Activated CD4-positive, alpha-beta T cell treated with anti-CD3 and anti-CD28 coated beads for 36 hours (primary cell): ENCODE results near the gene STRA8. TPM values are rescaled to one million over a fixed set of nuclear protein-coding genes. Genes with fewer than 3 reads are reported as not detected.

ENCODE experiments used
- ATAC-seq: fragments of 200-7000 bp; cut with Tn5 transposase; one replicate; pipeline ENCODE4 v1.10.0; 2021; ENCODE audit warnings: mild to moderate bottlenecking, moderate library complexity
- CTCF ChIA-PET: fragments of 350-600 bp; sonication (Branson Sonifier 250); formaldehyde crosslinking; loops from one replicate; lab custom pipeline; 2021; ENCODE audit warnings: antibody characterized with exemption; lab: Charles Lee
- POLR2A ChIA-PET: fragments of 350-600 bp; sonication (Branson Sonifier 250); formaldehyde crosslinking; loops from one replicate; lab custom pipeline; 2021; ENCODE audit warnings: antibody characterized with exemption, inconsistent platforms; lab: Charles Lee
- DNase-seq: peaks from one replicate; pipeline ENCODE4 v3.0.0-alpha.2; 2020
- H3K27ac Mint-ChIP-seq: one replicate; pipeline ENCODE4 v1.8.0; 2021; ENCODE audit warnings: mixed read lengths
- H3K27me3 Mint-ChIP-seq: one replicate; pipeline ENCODE4 v1.8.0; 2021; ENCODE audit warnings: mixed read lengths
- H3K36me3 Mint-ChIP-seq: one replicate; pipeline ENCODE4 v1.8.0; 2021; ENCODE audit warnings: low read depth, mixed read lengths
- H3K4me1 Mint-ChIP-seq: one replicate; pipeline ENCODE4 v1.8.0; 2021; ENCODE audit warnings: mixed read lengths
- H3K4me3 Mint-ChIP-seq: one replicate; pipeline ENCODE4 v1.8.0; 2021; ENCODE audit warnings: mild to moderate bottlenecking, moderate library complexity, mixed read lengths
- H3K9me3 Mint-ChIP-seq: one replicate; pipeline ENCODE4 v1.8.0; 2021; ENCODE audit warnings: low read depth, mixed read lengths
- intact Hi-C, 2 experiments: fragments of 100-400 bp; cut with DNase I in 1 of 2; cut with micrococcal nuclease in 1 of 2; formaldehyde crosslinking; loops; one replicate each; pipeline versions ENCODE4 v1.14.2 to v1.15.1; 2022 to 2024; cut with DNase I, micrococcal nuclease
- microRNA-seq: library from miRNA; unstranded; fragments of <30 nt; microRNA quantifications from one replicate; pipeline ENCODE4 v1.2.0, GENCODE V29; 2021; ENCODE audit warnings: borderline replicate concordance
- total RNA-seq, 2 experiments: library from RNA; stranded (reverse); gene quantifications; one replicate each; pipeline ENCODE4 v1.2.3, GENCODE V29; 2021

Gene STRA8
- total RNA-seq, 2 experiments from 2014 or later: not detected

DNA sequence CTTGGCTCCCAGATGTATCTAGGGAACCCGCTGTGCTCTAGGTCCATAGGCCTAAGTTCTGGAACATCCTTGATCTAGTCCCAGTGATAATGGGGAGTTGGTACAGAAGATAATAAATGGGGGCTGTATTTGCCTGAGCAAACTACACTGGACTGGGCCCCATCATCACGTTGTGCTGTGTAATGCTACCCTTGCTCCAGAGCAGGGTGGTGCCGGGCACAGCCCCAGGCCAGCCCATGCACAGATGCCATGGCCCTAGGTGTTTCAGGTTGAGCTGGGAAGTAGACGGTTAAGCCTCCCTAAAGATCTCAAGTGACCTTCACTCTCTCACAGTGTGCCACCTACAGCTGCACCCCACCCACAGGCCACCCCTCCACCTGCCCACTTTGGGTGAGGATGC lies 53.2 kb downstream of the STRA8 start:
- Mint-ChIP-seq H3K9me3 (no peaks in the 10 kb centered on the region), H3K27ac (no peak overlapping the region), H3K36me3 (no peaks in the 10 kb centered on the region), H3K4me3 (no peak overlapping the region), H3K4me1 (peaks cover 14% of the 10 kb centered on the region), H3K27me3 (no peaks in the 10 kb centered on the region)
- no peak for ATAC-seq
- no peak for DNase-seq
- CTCF ChIA-PET: interaction anchor here (1.1 to 1.5 kb wide), 2 partner anchors 11 to 13 kb away, joined by 4 to 5 read pairs; no protein-coding TSS in a partner anchor
- POLR2A ChIA-PET: no interaction called here
- intact Hi-C loops: no loop called here

DNA sequence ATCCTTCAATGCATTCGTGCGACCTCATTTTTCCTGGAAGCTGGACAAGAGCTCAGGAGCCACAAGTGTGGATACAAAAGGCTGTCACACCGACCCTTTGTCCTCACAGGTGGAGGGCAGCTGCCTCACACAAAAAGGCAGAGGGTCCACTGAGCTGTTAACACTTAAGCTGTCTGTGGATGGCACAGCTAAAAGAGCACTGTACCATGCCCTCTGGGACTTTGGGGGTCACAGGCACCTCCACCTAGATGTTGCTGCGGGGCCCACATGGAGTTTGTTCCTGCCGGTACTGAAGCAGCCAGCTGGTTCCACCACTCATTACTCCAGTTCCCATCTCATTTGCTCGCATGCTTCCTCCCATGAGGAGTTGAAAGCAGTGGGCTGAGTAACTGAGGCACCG lies 57.0 kb downstream of the STRA8 start:
- no peak for DNase-seq
- Mint-ChIP-seq H3K36me3 (no peaks in the 10 kb centered on the region), H3K4me1 (peaks cover 7% of the 10 kb centered on the region), H3K27ac (no peak overlapping the region), H3K4me3 (no peak overlapping the region), H3K9me3 (no peaks in the 10 kb centered on the region), H3K27me3 (peaks cover 8% of the 10 kb centered on the region)
- CTCF ChIA-PET: interaction anchor here (2.1 to 3.4 kb wide), 2 partner anchors 11 to 16 kb away, joined by 10 to 19 read pairs; no protein-coding TSS in a partner anchor
- POLR2A ChIA-PET: no interaction called here
- intact Hi-C loops: no loop called here
- no peak for ATAC-seq

DNA sequence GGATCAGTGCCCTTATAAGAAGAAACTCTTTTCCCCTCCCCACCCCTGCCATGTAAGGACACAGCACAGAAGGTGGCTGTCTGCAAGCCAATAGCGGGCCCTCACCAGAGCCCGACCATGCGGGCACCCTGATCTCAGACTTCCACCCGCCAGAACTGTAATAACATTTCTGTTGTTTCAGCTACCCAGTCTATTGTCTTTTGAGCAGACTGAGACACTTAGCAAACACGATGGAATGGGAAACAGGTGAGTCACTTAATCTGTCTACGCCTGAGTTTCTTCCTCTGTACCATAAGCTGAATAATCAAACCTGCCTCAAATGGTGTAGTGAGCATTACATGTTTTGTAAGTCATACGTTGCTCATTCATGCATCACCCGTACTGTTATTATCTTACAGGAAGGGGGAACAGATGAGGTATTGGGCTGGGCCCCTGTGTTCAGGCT lies 58.2 kb downstream of the STRA8 start:
- H3K9me3 Mint-ChIP-seq: no peaks in the 10 kb centered on the region
- intact Hi-C loops: no loop called here
- CTCF ChIA-PET: interaction anchor here (3.4 kb wide), 1 partner anchor 12 kb away, joined by 19 read pairs; no protein-coding TSS in a partner anchor
- H3K4me3 Mint-ChIP-seq: no peak overlapping the region
- peaks cover 8% of the 10 kb centered on the region for H3K27me3 Mint-ChIP-seq
- peaks cover 7% of the 10 kb centered on the region for H3K4me1 Mint-ChIP-seq
- POLR2A ChIA-PET: no interaction called here
- no peak overlapping the region for H3K27ac Mint-ChIP-seq
- H3K36me3 Mint-ChIP-seq: no peaks in the 10 kb centered on the region
- ATAC-seq (peak; percentile 96), DNase-seq (peak; percentile 39)

DNA sequence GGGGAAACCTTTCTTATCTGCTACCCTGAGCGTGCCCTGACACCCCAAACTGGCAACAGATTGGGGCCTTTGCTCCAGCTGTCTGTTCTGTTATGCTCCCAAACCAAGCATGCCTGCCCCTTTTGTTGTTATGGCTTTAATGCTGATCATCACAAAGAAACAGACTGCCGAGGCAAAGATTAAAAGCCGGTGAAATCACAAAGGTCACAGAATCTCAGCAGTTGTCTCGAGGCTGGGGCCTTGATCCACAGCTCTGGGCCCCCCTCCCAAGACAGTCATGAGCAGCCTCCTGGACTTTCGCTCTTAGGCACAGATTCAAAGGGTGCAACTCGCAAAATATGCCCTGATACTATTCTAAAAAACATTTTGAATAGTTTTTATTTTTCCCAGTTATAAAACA lies 65.6 kb downstream of the STRA8 start:
- Mint-ChIP-seq H3K36me3 (no peaks in the 10 kb centered on the region), H3K4me1 (no peaks in the 10 kb centered on the region), H3K27me3 (peaks cover 8% of the 10 kb centered on the region), H3K9me3 (peaks cover 7% of the 10 kb centered on the region), H3K4me3 (no peak overlapping the region), H3K27ac (no peak overlapping the region)
- ChIA-PET POLR2A (no interaction called here), CTCF (interaction anchor here (2.8 to 2.9 kb wide), 2 partner anchors 24 to 36 kb away, joined by 6 to 20 read pairs; no protein-coding TSS in a partner anchor)
- ATAC-seq: no peak
- DNase-seq: no peak
- intact Hi-C loops: no loop called here

DNA sequence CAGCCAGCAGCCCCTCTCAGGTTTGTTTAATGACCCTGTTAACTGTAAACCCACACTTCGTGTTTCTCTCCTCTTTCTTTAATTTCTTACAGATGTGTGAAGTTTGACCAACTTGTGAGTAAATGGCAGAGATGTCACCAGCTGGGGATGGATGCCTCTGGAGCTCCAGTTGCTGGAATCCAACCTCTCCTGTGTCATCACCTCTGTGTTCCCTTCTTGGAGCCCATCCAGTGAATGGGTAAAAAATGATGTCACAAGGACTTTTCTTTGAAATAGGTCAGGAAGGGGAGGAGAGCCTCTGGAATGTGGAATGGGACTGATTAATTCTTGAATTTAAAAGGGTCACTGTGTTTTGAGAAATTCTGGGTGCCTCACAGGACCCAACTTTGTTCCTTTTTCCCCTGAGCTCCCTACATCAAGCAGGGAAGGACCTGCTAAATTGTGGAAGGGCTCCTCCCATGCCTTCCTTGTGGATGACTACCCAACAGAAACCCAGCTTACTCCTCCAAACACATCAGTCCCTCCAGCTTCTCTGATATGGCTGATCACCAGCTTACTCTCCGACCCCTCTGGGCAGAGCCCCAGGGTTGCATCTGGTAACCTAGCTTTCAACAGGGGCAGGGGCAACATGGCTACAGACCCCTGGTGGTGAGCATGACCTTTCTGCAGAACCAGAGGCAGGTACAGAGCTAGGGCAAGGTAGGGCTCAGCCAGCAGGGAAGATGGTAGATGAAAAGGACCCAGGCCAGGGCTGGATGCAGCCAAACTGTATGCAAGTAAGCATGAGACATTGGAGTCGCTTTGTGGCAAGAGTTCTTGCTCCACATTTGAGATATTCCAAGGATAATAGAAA lies 67.5 kb downstream of the STRA8 start:
- POLR2A ChIA-PET: no interaction called here
- H3K27ac Mint-ChIP-seq: no peak overlapping the region
- DNase-seq: no peak
- peaks cover 5% of the 10 kb centered on the region for H3K27me3 Mint-ChIP-seq
- H3K36me3 Mint-ChIP-seq: no peaks in the 10 kb centered on the region
- H3K4me3 Mint-ChIP-seq: no peak overlapping the region
- H3K9me3 Mint-ChIP-seq: peaks cover 7% of the 10 kb centered on the region
- ATAC-seq: no peak
- CTCF ChIA-PET: interaction anchor here (0.6 to 2.8 kb wide), 4 partner anchors 25 to 495 kb away, joined by 3 to 6 read pairs (median 4); no protein-coding TSS in a partner anchor
- no peaks in the 10 kb centered on the region for H3K4me1 Mint-ChIP-seq
- intact Hi-C loops: no loop called here

Small RNA genes lying within 50 kb of the gene (microRNA-seq; reads per million reads assigned to microRNA genes)
- gene MIR6509: 1.8 reads per million

Other genes with a start within 250 kb of the STRA8 start
- 1 to 10 TPM; 2.1 to 2.2 TPM for gene AGBL3, start 247.3 kb upstream of the STRA8 start, total RNA-seq
- gene TMEM140, start 85.8 kb upstream of the STRA8 start, total RNA-seq: 10 to 100 TPM; 10.8 to 12.1 TPM
- gene CYREN, start 63.1 kb upstream of the STRA8 start, total RNA-seq: 10 to 100 TPM; 32.6 to 40.5 TPM
- 10 to 100 TPM; 11.8 to 12.0 TPM for gene WDR91, start 22.3 kb upstream of the STRA8 start, total RNA-seq